ENCODE measurements around the gene C16orf96.

DNA sequence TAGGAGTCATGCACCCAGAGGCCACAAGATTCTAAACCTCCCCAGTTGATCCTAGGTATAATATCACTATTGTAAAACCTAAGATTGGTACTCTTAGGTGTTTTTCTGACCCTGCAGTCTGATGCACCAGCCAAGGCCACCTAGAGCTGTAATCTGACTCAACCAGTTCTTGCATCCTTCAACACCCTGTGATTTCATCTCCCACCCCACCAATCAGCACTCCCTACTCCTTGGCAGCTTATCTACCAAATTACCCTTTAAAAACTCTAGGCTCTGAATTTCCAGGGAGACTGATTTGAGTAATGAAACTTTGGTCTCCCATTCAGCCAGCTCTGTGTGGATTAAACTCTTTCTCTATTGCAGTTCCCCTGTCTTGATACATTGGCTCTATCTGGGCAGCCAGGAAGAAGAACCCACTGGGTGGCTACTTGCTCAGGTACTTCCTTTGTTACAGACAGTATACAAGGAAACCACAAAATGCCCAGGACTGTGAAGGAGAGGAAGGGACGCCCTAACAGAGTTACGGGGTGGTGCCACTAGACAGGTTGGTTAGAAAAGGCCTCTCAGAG, 16.3 kb upstream of the C16orf96 start:
- TF ChIP-seq, protein P1, sequence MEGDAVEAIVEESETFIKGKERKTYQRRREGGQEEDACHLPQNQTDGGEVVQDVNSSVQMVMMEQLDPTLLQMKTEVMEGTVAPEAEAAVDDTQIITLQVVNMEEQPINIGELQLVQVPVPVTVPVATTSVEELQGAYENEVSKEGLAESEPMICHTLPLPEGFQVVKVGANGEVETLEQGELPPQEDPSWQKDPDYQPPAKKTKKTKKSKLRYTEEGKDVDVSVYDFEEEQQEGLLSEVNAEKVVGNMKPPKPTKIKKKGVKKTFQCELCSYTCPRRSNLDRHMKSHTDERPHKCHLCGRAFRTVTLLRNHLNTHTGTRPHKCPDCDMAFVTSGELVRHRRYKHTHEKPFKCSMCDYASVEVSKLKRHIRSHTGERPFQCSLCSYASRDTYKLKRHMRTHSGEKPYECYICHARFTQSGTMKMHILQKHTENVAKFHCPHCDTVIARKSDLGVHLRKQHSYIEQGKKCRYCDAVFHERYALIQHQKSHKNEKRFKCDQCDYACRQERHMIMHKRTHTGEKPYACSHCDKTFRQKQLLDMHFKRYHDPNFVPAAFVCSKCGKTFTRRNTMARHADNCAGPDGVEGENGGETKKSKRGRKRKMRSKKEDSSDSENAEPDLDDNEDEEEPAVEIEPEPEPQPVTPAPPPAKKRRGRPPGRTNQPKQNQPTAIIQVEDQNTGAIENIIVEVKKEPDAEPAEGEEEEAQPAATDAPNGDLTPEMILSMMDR (IDR thresholded peaks at IDR 0.05), result no peak
- TF ChIP-seq EP300 (IDR thresholded peaks at IDR 0.05), result no peak
- TF ChIP-seq POLR2A (IDR thresholded peaks at IDR 0.05), result no peak
- no peak for TF ChIP-seq POLR2AphosphoS5 (IDR thresholded peaks at IDR 0.05)

Data from gastroesophageal sphincter (tissue), 3 donors.